IPS DF 4.7 (cell line): ENCODE measurements around the gene FAAP24.
"Not testable (repeated sequence)": the region's sequence is repeated elsewhere in the genome, so short reads cannot be mapped to it uniquely, and the experiment has no call there.

ENCODE experiments used
- DNase-seq: peaks from one replicate; pipeline ENCODE4 v3.0.0-alpha.2; 2013; ENCODE audit warnings: low spot score; ENCODE audit errors: extremely low read depth

FAAP24 gene

DNA sequence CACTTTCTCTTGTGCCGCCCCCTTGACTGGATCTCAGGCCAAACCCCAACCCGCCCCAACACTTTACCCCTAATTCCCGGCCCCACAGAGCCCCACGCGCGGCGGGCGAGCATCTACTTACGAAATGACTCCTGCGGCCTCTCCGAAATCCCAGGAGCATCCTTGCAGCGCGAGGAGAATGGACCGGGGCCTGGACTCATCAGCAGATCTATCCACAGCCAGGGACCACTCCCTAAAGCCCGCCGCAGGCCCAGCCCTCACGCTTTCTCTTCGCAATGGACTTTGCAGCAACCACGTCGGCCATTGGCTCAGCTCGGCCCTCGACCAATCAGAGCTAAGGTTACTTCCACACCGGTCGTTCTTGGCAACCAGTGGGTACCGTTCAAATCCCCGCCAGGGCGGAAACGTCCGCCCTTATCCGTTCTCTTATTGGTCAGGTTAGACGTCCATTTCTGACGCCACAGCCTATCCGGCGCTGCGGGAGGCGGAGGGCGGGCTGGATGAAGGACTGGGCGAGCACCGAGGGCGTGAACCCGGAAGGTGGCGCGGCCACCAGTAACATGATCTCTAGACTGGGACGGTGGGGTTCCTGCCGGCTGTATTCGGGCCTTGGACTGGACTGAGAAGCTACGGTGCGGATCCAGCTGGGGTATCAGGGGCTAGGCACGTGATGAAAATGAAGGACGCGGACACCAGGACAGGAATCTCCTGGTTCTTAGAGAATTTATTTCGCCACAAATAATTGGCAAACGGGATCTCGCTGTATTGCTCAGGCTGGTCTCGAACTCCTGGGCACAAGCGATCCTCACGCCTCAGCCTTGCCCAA, at the start of gene FAAP24, which contains the start of gene CEP89:
Gene FAAP24 (plus strand): TSS at position 528 of the 826 bp plus-strand sequence. CDS start 955 bp downstream, outside the sequence.
Gene CEP89 (minus strand): TSS at position 244 of the 826 bp plus-strand sequence. CDS start 84 bp downstream, at position 160.
- peak; percentile 94 for DNase-seq

DNA sequence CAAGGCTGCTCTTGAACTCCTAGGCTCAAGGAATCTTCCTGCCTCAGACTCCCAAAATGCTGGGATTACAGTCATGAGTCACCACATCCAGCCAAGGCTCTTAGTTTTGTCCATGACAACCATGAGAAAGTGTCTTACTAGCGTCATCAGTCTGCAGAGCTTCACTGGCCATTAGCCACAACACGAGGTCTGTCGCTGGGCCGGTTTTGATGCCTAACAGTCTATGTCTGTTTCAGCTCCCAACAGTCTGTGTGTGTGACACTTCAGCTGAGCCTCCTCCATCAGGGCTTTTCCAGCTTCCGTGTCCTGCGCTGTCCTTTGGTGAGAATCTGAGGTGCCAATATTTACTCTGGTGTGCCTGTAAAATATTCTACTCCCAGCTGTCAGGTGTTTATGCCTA, 47.8 kb upstream of the FAAP24 start:
- no peak for DNase-seq

GRCh38 chr19:32928806-32929205, 43.2 kb upstream of the FAAP24 start:
- DNase-seq = no peak

DNA sequence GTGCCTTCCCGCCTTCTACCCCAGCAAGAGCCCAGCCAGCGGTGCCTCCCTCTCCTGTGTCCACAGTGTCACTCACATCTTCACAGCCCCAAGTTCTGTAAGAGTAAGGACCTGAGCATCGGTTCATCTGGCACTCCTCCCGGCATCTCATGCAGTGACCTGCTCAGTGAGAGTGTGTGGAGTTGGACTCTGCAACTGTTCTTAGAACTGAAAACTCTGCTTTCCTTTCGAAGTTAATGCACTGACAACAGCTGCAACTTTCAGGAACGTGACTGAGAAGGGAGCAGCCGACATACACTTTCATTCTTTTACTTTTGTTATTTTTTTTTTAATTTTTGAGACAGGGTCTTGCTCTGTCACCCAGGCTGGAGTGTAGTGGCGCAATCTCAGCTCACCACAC, 41.5 kb upstream of the FAAP24 start:
- no peak for DNase-seq

DNA sequence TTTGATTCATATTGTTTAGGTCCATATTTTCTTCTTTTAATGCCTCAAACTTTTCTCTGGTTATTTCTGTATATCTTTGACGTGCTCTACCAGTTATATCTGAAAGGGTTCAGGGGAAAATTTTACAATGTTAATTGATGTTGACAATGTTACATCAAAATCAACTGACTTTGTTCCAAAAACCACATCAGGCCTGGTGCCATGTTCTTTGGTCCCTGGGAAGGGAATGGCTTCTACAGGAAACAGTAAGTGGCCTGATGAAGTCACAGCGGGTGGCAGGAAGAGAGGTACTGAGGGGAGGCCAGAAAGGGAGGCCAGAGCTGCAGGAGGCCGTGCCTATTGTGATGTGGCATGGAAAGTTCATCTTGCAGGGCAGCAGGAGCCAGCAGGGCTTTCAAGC, 38.5 kb upstream of the FAAP24 start:
- no peak for DNase-seq

DNA sequence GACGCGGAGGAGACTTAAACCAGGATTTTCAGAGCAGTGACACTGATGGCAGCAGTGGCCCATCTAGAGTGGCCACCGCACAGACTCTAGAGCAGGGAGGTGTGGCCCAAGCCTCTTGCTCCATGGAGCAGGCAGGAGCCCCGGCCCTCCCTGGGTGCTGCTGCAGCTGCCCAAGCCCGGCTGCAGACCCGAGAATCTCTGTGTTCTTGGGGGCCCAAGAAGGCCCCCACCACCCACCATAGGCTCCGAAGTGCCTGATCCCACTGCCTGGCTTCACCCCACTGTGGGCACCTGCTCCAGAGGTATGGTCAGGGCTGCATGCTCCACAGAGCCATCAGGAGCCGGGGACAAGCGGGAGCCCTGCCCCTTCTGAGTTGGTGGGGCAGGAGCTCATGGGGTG, 36.4 kb upstream of the FAAP24 start:
- DNase-seq = no peak

DNA sequence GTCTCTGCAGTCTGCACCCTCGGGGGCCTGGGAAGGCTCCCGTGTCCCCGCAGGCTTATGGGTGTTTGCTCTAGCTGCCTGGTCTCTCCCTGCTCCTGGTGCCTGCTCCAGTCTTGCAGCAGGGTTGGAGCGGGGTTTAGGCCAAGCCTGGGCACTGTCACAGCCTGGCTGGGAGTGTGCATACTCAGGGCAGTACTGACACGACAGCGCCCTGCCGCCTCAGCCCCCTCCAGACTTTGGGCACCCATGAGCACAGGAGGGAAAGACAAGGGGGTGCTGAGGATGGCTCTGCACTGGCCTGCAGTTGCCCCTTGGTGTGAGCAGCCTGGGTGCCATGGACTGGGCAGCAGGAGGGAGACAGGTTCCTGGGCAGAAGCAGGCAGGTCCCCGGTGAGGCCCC, 36.0 kb upstream of the FAAP24 start:
- no peak for DNase-seq

DNA sequence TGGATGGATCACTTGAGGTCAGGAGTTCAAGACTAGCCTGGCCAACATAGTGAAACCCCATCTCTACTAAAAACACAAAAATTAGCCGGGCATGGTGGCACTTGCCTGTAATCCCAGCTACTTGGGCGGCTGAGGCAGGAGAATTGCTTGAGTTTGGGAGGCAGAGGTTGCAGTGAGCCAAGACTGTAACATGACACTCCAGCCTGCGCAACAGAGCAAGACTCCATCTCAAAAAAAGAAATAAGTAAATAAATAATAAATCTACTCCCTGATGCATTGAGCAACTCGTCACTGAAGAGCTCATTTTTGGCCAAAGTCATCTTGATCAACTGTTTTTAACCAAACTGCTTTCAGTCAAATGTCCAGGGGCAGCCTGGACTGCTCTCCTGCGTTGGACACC, 30.8 kb upstream of the FAAP24 start:
- not testable (repeated sequence) for DNase-seq

DNA sequence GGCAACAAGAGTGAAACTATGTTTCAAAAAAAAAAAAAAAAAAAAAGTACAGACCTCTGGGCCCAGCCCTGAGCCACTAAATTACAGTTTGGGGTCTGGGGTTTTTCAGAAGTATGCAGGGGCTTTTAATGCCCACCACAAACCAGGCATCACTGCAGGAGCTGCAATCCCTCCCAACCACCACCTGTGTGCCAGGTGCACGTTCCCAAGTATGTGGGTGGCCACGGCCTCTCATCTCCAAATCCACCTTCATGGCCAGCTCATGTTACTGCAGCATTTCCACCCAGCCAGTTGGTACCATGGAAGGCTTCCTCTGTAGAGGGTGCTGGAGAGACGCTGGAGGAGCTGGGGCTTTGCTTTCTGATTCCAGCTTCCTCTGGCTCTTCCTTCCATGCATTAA, 26.8 kb upstream of the FAAP24 start:
- no peak for DNase-seq

- DNase-seq = no peak
These were observed 5.3 kb upstream of the FAAP24 start for GRCh38 chr19:32966750-32967149.

DNA sequence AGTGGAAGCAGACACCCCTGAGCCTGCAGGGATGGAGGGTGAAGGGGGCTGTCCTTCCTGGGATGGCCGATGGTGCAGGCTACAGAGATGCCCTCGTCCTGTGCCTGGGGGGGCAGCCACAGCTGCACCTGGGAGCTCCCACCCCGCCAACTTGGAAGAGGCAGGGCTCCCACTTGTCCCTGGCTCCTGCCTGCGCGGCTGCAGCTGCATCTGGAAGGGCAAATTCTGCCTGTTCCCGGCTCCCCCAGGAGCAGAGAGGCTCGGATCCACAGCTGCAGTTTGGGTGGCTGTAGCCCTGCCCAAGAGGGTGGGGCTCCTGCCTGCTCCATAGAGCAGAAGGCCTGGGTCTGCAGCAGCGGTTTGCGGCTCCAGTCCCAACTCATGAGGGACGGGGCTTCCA, 2.5 kb upstream of the FAAP24 start:
- no peak for DNase-seq

DNA sequence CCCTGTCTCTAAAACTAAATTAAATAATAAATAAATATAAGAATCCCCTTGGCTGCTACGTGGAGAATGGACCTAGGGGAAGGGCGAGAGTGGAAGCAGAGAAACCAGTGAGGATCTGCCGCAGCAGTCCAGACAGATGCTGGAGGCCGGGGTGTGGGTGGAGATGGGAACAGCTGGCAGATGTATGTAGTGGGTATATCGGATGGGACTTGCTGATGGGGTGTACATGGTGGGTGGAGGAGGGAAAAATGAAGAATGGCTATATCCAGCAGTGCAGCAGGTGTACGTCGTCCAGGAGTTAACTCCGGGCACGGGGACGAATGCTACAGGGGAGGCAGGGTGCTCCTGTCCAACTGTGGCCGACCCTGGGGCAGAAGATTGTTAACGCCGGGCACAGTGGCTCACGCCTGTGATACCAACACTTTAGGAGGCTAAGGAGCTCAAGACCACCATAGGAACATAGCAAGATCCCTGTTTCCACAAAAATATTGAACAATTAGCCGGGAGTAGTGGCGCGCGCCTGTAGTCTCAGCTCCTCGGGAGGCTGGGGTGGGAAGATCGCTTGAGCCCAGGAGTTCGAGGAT, 938 bp upstream of the FAAP24 start:
- DNase-seq = no peak

- DNase-seq = no peak
These were observed 4.3 kb downstream of the FAAP24 start for GRCh38 chr19:32976223-32976805.

DNA sequence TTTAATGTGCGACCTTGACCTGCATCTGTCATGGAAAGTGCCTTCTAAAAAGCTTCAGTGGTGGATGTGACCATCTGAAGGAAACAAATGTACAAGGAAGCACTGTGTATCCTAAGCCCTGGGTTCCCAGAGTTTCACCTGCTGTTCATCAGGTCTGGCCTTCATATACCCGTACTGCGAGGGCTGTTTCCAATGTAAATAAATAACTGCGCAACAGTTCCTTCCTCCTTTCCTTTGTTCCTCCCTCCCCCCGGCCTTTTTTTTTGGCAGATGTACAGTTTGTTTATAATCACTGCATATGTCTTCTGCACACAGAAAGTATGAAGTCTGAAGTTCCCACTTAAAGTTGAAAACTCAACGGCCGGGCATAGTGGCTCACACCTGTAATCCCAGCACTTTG, 5.2 kb downstream of the FAAP24 start:
- DNase-seq = no peak

DNA sequence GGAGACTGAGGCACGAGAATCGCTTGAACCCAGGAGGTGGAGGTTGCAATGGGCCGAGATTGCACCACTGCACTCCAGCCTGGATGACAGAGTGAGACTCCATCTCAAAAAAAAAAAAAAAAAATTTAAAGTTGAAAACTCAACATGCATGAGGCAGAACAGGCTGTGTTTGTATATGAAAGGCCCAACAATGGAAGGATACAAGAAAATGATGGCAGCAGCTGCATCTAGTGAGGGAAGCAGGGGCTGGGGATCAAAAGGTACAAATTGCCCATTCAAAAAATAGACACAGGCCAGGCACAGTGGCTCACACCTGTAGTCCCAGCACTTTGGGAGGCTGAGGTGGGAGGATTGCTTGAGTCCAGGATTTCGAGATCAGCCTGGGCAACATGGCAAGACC, 5.8 kb downstream of the FAAP24 start:
- DNase-seq = not testable (repeated sequence)

DNA sequence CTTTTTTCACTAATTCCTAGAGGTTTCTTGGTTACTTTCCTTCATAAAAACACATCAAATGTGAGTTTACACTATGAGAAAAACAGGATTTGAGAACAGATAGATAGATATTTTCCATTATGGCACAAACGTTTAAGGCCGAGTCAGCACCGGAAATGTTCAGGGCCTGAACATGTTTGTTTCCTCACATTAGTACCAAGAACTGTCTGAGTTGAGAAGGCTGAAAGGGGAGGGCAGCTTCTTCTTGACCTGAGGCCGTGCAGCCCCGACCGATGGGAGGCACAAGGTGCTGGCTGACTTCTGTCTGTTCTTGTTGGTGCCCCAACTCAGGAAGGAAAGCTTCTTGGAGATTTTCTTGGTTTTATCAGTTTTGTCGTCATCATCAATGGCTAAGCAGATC, 7.8 kb downstream of the FAAP24 start:
- not testable (repeated sequence) for DNase-seq

DNA sequence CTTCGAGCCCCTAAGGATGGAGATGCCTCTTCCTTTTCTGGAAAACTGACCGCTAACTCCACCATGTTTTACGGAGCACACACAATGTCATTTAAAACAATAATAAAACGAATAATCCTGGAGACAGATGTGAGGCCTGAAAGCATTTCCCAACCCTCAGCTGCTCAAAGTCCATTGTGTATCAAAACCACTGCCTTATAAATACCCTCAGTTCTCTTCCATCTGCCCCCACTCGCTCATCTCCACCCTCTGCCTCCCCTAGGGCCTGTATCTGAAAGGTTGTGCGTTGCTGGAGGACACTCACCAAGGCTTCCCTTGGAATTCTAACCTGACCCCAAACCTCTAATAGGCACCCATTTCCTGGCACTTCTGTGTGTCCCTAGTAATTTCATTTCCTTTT, 10.4 kb downstream of the FAAP24 start:
- not testable (repeated sequence) for DNase-seq

- not testable (repeated sequence) for DNase-seq
These were observed 16.2 kb downstream of the FAAP24 start for GRCh38 chr19:32988254-32988653.

DNA sequence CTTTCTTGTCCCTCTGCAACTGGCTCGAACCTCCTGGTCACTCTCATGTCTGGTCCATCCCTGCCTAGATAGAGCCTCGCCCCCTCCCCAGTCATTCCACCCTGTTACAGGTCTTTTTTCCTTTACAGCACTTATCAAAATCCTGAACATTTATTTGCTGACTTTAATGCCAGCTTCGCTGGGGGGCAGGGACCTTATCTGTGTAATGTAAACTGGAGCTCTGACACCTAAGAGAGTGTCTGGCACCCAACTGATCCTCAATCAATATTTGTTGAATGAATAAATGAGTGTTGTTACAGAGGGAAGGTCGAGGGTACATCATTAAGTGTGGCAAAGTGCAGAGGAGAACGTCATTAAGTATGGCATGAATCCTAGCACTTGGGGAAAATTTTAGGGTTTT, 16.7 kb downstream of the FAAP24 start:
- DNase-seq = no peak

GRCh38 chr19:32995966-32996365, 23.9 kb downstream of the FAAP24 start:
- not testable (repeated sequence) for DNase-seq

- DNase-seq = not testable (repeated sequence)
These were observed 25.0 kb downstream of the FAAP24 start for GRCh38 chr19:32997061-32997464.

GRCh38 chr19:32997716-32998355, 25.8 kb downstream of the FAAP24 start:
- no peak for DNase-seq
